Esophagus muscularis mucosa (tissue), 4 donors: ENCODE results near the gene DOCK1. TPM values are rescaled to one million over a fixed set of nuclear protein-coding genes. Genes with fewer than 3 reads are reported as not detected.

Experiments
- DNase-seq: peaks from one replicate; pipeline ENCODE4 v3.0.0-alpha.2; 2017; ENCODE audit errors: extremely low spot score
- H3K27ac ChIP-seq, 4 donors: fragments of 200-600 bp; sonication (generic); replicated peaks in 1 of 4; 1 replicate in 3 of 4; 2 replicates in 1 of 4; pipeline ENCODE4 v1.5.1; 2016 to 2019; ENCODE audit warnings: mild to moderate bottlenecking in 1 of 4
- H3K27me3 ChIP-seq, 4 donors: fragments of 200-600 bp; sonication (generic); one replicate each; pipeline versions ENCODE4 v1.5.1 to v1.6.0; 2016 to 2019
- H3K36me3 ChIP-seq, 4 donors: fragments of 200-600 bp; sonication (generic); one replicate each; pipeline ENCODE4 v1.5.1; 2016 to 2019
- H3K4me1 ChIP-seq, 4 donors: fragments of 200-600 bp; sonication (generic); one replicate each; pipeline ENCODE4 v1.5.1; 2016 to 2019
- H3K4me3 ChIP-seq, 4 donors: fragments of 200-600 bp; sonication (generic); 1 replicate in 2 of 4; 2 replicates in 2 of 4; pipeline ENCODE4 v1.5.1; 2016 to 2019; ENCODE audit warnings: mild to moderate bottlenecking in 4 of 4, moderate library complexity in 1 of 4
- H3K9me3 ChIP-seq, 4 donors: fragments of 200-600 bp; sonication (generic); 1 replicate in 3 of 4; 2 replicates in 1 of 4; pipeline ENCODE4 v1.5.1; 2016 to 2019
- CTCF ChIP-seq, 3 experiments: fragments of 200-600 bp in 2 of 3; fragments of 450-650 bp in 1 of 3; sonication (generic) in 2 of 3; IDR thresholded peaks; one replicate each; pipeline ENCODE4 v1.5.1; 2017 to 2019; ENCODE audit warnings: antibody characterized with exemption in 3 of 3, mild to moderate bottlenecking in 2 of 3, moderate library complexity in 1 of 3
- EP300 ChIP-seq: sonication (generic); formaldehyde crosslinking; IDR thresholded peaks from one replicate; pipeline ENCODE4 v1.6.1; 2017; ENCODE audit warnings: antibody characterized with exemption
- POLR2A ChIP-seq: fragments of 450-650 bp; IDR thresholded peaks from one replicate; pipeline ENCODE4 v1.6.1; 2017; ENCODE audit warnings: antibody characterized with exemption, moderate library complexity, mild to moderate bottlenecking, low read depth
- POLR2AphosphoS5 ChIP-seq, 2 donors: sonication (generic); formaldehyde crosslinking; IDR thresholded peaks; one replicate each; pipeline ENCODE4 v1.6.1; 2017; ENCODE audit warnings: antibody characterized with exemption in 2 of 2
- WGBS: methylation state at CpG from one replicate; pipeline ENCODE4 v1.1.5; 2018; 5-methylcytosine and 5-hydroxymethylcytosine counted together
- intact Hi-C: fragments of 100-400 bp; cut with DNase I; formaldehyde crosslinking; loops from one replicate; pipeline ENCODE4 v1.15.1; 2023
- total RNA-seq, 4 donors: library from RNA; depleted of rRNA; stranded (reverse); fragments of >200 nt; gene quantifications; one replicate each; pipeline versions ENCODE4 v1.1.0 to v1.2.1, GENCODE V29; 2016

Gene DOCK1
- total RNA-seq, 4 donors from 2014 or later, result 41.4 to 60.3 (median 55.3) TPM

- DNase-seq, result no peak
- Histone ChIP-seq H3K27me3 (no peaks in the 10 kb centered on the region), H3K36me3 (peaks cover 0 to 12% (median 0%) of the 10 kb centered on the region in 4 donors), H3K27ac (no peak overlapping the region), H3K9me3 (no peaks in the 10 kb centered on the region), H3K4me1 (peaks cover 0 to 10% (median 4%) of the 10 kb centered on the region in 4 donors), H3K4me3 (no peak overlapping the region)
- WGBS, result 84% methylated on average over 5 of the region's 5 CpGs
- intact Hi-C loops, result no loop called here
- TF ChIP-seq POLR2AphosphoS5 (IDR thresholded peaks at IDR 0.05), result no peak
- no peak for TF ChIP-seq EP300
- TF ChIP-seq POLR2A, result no peak
- no peak for TF ChIP-seq CTCF (IDR thresholded peaks at IDR 0.05)
Observed at GRCh38 chr10:127150136-127150535, 244.9 kb downstream of the DOCK1 start.

GRCh38 chr10:127151541-127151940, 246.3 kb downstream of the DOCK1 start:
- H3K4me3 ChIP-seq, result no peak overlapping the region
- H3K27ac ChIP-seq, result no peak overlapping the region
- peaks cover 0 to 10% (median 4%) of the 10 kb centered on the region in 4 donors for H3K4me1 ChIP-seq
- intact Hi-C loops, result no loop called here
- no peak for TF ChIP-seq POLR2A
- no peaks in the 10 kb centered on the region for H3K9me3 ChIP-seq
- H3K27me3 ChIP-seq, result no peaks in the 10 kb centered on the region
- 96% methylated on average over 10 of the region's 10 CpGs for WGBS
- H3K36me3 ChIP-seq, result peaks cover 0 to 12% (median 0%) of the 10 kb centered on the region in 4 donors
- DNase-seq, result no peak

- DNase-seq, result no peak
- intact Hi-C loops, result no loop called here
- TF ChIP-seq CTCF (IDR thresholded peaks at IDR 0.05) (no peak), EP300 (no peak), POLR2A (no peak), POLR2AphosphoS5 (IDR thresholded peaks at IDR 0.05) (no peak)
- Histone ChIP-seq H3K36me3 (peaks cover 0 to 12% (median 0%) of the 10 kb centered on the region in 4 donors), H3K27me3 (no peaks in the 10 kb centered on the region), H3K27ac (no peak overlapping the region), H3K9me3 (no peaks in the 10 kb centered on the region), H3K4me1 (peaks cover under 1 to 15% (median 9%) of the 10 kb centered on the region in 4 donors), H3K4me3 (no peak overlapping the region)
- 94% methylated on average over 9 of the region's 9 CpGs for WGBS
Observed at GRCh38 chr10:127151981-127152699, 246.9 kb downstream of the DOCK1 start.

- H3K4me1 ChIP-seq, result peaks cover 11 to 25% (median 18%) of the 10 kb centered on the region in 4 donors
- TF ChIP-seq EP300 (no peak), POLR2AphosphoS5 (IDR thresholded peaks at IDR 0.05) (no peak), CTCF (IDR thresholded peaks at IDR 0.05) (no peak)
- DNase-seq, result no peak
- H3K4me3 ChIP-seq, result no peak overlapping the region
- 71% methylated on average over 4 of the region's 4 CpGs for whole genome bisulfite sequencing
- intact Hi-C loops, result no loop called here
- H3K27me3 ChIP-seq, result no peaks in the 10 kb centered on the region
- no peak overlapping the region for H3K27ac ChIP-seq
- peaks cover 0 to 12% (median 0%) of the 10 kb centered on the region in 4 donors for H3K36me3 ChIP-seq
- H3K9me3 ChIP-seq, result no peaks in the 10 kb centered on the region
Observed at GRCh38 chr10:127153181-127153580, 248.0 kb downstream of the DOCK1 start.

GRCh38 chr10:127154831-127155620, 249.8 kb downstream of the DOCK1 start:
- intact Hi-C loops, result no loop called here
- H3K27me3 ChIP-seq, result no peaks in the 10 kb centered on the region
- TF ChIP-seq EP300 (no peak), POLR2AphosphoS5 (IDR thresholded peaks at IDR 0.05) (peak in 1 of 2 donors; percentile 15), POLR2A (no peak)
- H3K4me3 ChIP-seq, result no peak overlapping the region
- WGBS, result 78% methylated on average over 9 of the region's 9 CpGs
- no peak for DNase-seq
- H3K4me1 ChIP-seq, result peaks cover 11 to 26% (median 22%) of the 10 kb centered on the region in 4 donors
- H3K27ac ChIP-seq, result no peak overlapping the region
- H3K9me3 ChIP-seq, result no peaks in the 10 kb centered on the region
- H3K36me3 ChIP-seq, result peaks cover 0 to 3% (median 0%) of the 10 kb centered on the region in 4 donors
